ENCODE data around the gene DOCK2.

Gene DOCK2

GRCh38 chr5:170105642-170106611, 468.9 kb downstream of the DOCK2 start, which contains the start of gene FOXI1:
FOXI1 (plus strand) TSS chr5:170105897; CDS start chr5:170105958, 61 bp downstream.
- no peak for TF ChIP-seq CTCF (IDR thresholded peaks at IDR 0.05)
- TF ChIP-seq ZFX (IDR thresholded peaks at IDR 0.05; ENCODE audit: borderline replicate concordance): no peak
- no peak within 1 kb of the TSS for H3K27ac ChIP-seq

- H3K27ac ChIP-seq: no peak overlapping the region
- no peak for TF ChIP-seq ZFX (IDR thresholded peaks at IDR 0.05; ENCODE audit: borderline replicate concordance)
- no peak for TF ChIP-seq CTCF (IDR thresholded peaks at IDR 0.05)
Observed at GRCh38 chr5:170107674-170108073, 470.6 kb downstream of the DOCK2 start.

GRCh38 chr5:170108266-170108785, 471.3 kb downstream of the DOCK2 start:
- TF ChIP-seq ZFX (IDR thresholded peaks at IDR 0.05; ENCODE audit: borderline replicate concordance) (no peak), CTCF (IDR thresholded peaks at IDR 0.05) (no peak)
- no peak overlapping the region for H3K27ac ChIP-seq

GRCh38 chr5:170109059-170110031, 472.3 kb downstream of the DOCK2 start:
- no peak overlapping the region for H3K27ac ChIP-seq

GRCh38 chr5:170110403-170111087, 473.5 kb downstream of the DOCK2 start:
- no peak overlapping the region for H3K27ac ChIP-seq
- no peak for TF ChIP-seq ZFX (IDR thresholded peaks at IDR 0.05; ENCODE audit: borderline replicate concordance)
- no peak for TF ChIP-seq CTCF (IDR thresholded peaks at IDR 0.05)

More at GRCh38 chr5:170109059-170110031, 472.3 kb downstream of the DOCK2 start:
- TF ChIP-seq ZFX (IDR thresholded peaks at IDR 0.05; ENCODE audit: borderline replicate concordance) (no peak), CTCF (IDR thresholded peaks at IDR 0.05) (no peak)

- H3K27ac ChIP-seq: no peak overlapping the region
- TF ChIP-seq CTCF (IDR thresholded peaks at IDR 0.05) (no peak), ZFX (IDR thresholded peaks at IDR 0.05; ENCODE audit: borderline replicate concordance) (no peak)
Observed at GRCh38 chr5:170111088-170111785, 474.2 kb downstream of the DOCK2 start.
